HG03095 (cell line): ENCODE results near the gene MAB21L2.

Experiments
- ATAC-seq: cut with Tn5 transposase; IDR thresholded peaks from one replicate; pipeline ENCODE4 v1.9.1; 2021; ENCODE audit warnings: moderate library complexity; ENCODE audit not compliant: unreplicated experiment

The MAB21L2 gene

DNA sequence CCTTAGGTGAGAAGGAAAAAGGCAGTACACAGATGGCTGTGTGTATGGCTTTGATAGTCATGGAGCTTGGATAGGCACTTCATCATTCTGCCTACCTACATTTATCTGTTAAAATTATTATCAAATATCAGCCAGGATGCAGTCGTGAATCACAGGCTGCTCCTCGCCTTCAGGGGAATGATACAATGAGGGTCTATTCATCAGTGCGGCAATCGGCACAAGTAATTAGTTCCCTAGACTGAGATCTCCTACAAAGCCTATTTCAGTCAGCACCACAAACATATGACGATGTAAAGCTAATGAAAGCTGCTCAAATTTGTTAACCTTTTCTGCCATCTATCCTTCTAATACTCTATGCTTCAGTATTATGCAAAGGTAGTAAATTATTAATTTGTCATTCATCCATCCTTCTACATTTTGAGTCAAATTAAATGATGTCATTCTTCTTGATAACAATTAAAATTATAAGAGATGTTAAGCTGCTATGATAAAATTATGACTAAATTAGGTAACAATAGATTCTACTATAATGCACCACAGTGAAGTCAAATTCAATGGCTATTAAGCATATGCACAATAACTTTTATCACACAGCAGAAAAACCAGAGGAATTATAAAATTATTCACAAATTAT lies 19.0 kb downstream of the MAB21L2 start:
- ATAC-seq, result no peak

DNA sequence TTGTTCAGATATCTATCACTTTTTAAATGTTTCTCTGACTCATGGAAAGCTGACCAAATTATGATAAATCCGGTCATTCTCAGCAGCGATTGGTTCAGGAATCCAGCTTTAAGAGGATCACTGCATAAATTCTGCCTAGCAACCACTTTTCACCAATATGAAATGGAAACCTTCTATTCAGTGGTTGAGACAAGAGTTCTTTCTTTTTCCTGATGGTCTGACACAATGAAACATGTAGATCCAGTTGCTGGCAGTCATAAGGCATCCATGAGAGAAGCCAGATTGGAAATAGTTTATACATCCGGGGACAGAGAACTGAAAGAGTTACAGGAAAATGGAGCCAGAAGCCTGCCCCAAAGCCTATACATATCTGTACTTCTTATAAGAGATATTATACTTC lies 27.2 kb downstream of the MAB21L2 start:
- ATAC-seq, result no peak

DNA sequence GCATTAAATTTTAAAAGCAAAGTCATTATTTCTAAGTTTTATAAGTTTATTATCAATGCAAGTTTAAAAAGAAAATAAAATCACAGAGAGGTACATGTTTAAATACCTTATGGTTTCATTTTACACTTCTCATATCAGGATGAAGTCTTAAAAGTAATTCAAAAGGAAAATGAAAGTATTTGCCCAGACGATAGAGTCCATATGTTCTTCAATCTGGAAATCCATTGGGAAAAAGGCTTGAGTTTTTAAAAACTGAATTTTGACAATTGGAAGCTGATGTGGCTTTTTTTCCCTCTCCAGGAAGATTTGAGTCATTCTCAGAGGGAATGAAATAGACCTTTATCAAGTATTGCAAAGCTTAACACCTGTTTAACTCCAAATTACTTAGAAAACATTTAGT lies 37.1 kb downstream of the MAB21L2 start:
- ATAC-seq, result no peak

DNA sequence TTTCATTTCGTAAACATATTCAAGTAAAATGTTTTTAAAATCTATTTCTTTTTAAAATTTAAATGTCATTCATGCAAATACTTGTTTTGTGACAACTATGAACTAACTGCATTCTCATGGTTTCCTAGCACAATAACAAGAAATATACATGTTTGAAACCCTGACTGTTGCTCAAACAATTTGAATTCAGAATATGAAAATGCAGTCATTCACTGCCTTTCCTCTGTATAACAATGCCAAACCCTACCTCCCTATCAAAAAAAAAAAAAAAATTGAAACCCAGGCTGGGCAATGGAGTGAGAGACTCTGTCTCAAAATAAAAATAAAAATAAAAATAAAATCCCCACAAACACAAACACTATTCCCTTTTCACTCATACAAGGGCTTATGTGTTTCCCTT lies 42.1 kb downstream of the MAB21L2 start:
- ATAC-seq, result no peak

- no peak for ATAC-seq
These were observed 43.1 kb downstream of the MAB21L2 start for GRCh38 chr4:150625033-150625432.

DNA sequence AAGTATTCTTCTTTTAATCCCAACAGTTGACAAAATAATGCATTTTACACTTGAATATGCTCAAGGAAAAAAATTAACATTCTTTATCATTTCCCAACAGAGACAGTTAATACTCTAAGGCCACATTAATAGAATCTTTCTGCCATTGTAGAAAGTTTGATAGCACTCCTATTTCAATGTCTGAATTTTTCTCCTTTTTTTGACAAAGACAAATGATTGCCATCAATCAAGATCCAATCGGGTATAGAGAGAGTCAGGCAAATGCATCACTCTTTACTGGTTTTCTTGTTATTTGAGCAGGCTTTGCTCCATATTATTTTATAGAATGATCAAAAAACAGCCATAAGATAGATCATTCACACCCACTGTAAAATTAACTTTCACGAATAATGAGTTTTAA lies 46.1 kb downstream of the MAB21L2 start:
- ATAC-seq, result no peak

DNA sequence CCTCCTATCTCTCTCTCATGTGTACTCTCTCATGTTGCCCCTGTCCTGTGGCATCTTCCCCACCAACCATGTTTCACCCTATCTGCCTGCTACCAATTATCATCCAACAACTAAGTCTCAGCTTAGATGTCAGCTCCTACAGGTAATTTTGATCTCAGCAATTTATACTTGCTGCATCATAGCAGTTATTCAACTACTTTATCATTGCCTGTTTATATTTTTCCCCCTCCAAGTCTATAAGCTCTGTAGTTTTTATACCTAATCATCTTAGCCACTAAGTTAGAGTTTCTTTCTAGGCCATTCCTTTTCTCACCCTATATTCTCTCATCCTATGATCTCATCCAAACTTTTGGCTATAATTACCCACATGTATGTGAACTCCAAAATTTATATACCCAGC lies 50.7 kb downstream of the MAB21L2 start:
- no peak for ATAC-seq
